CD4-positive, alpha-beta T cell treated with Interleukin-2 at 100 ng/mL for 4 hours (primary cell): Measurements from ENCODE around the gene HSD11B1.
A peak's percentile ranks its signal among the peaks of the same experiment; 100 is the strongest.

Experiments used
- DNase-seq: peaks from one replicate; pipeline ENCODE4 v3.0.0-alpha.2; 2020; ENCODE audit warnings: low spot score

HSD11B1 gene

DNA sequence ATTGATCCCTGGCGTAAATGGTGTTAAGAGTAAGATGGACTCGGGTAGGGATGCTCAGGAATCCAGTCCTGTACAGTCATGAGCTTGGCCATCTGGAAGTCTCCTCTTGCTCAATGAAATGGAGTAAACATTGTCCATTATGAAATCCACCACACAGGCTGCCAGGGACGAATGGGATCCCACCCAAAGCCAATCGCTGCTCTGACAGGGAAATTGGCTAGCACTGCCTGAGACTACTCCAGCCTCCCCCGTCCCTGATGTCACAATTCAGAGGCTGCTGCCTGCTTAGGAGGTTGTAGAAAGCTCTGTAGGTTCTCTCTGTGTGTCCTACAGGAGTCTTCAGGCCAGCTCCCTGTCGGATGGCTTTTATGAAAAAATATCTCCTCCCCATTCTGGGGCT lies at the start of gene HSD11B1:
Gene HSD11B1, plus strand, starts transcription at position 263 of the 400 bp plus-strand sequence. Its CDS starts 97 bp downstream, at position 360.
- no peak for DNase-seq

DNA sequence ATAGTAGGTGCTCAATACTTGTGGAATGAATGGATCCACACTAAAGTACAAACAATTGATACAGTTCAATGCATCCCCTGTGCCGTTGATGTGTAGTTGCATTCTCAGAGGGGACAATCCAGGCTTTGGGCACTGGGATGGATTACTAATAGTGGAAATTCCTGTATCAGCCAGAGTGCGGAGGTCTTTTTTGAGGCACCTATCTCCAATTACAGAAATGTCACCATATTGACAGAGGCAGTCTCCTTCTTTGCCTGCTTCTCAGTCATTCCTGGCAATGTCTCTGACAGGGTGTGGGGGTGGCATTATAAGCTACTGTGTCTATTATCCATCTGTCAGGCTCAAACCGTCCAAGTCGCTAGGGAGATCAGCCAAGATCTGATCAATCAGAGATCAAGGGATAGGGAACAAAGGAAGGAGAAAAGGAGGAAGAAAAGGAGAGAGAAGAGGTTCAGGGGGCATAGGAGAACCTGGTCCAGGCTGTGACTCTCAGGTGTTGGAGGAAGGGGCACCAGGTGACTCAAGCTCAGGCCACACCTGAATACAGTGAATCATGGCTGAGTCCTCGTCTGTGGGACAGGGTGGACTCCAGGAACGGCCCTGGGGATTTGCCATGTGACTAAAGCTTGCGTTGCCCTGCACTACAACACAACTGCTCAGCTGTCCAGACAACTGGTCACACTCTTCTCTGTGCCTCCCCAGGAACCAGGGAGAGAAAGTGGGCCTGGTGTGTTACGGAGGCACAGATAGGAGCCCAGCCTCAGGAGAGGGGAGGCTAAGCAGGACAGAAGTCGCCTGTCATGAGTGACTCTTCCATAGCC lies 49.0 kb upstream of the HSD11B1 start:
- no peak for DNase-seq

DNA sequence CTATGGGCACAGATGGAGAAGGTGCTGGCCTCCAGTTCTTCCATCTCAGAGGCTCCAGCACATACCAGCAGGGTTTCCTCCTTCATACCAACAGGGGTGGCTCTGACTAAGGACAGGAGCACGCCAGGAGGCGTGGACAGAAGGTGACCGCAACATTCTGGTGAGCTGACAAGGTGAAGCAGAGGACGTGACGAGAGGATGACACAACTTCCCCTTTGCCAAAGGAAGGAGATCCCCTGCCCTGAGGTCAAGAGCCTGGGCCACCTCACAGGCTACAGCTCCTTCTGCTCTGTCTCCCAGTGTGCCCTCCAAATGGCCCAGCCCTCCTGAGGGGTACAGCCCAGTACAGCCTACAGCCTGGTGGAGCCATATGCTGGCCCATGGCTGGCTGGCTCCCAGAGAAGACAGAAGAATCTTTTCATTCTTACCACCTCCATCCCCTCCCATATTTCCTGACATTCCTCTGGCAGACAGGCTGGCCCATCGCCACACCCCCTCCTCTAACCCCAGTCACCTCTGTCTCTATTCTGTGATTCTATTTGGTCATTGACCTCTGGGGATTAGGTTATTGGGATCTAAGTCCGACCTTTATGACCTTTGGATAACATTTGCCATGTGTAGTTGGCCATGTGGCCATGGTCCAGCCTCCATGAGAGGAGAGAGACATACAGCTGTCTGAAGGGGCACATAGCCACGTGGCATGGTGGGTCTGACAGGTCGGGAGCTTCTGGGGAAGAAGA lies 47.3 kb upstream of the HSD11B1 start:
- DNase-seq, result no peak

DNA sequence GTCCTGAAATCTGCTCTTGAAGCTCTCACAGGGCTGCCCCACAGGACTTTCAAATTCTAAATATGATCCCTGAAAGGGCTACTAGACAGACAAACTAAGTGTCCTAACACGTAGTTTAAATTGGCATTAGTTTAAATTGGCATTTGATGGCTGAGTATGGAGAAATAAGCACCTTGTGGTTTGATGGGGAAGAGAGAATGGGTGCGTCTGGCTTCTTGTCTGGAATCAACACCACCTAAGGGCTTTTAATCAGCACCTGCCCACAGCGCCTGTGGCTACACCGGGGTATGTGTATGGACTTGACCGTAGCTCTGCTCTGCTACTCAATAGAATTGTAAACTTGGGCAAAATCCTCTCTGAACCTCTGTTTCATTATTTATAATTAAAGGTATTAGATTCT lies 46.7 kb upstream of the HSD11B1 start:
- no peak for DNase-seq

DNA sequence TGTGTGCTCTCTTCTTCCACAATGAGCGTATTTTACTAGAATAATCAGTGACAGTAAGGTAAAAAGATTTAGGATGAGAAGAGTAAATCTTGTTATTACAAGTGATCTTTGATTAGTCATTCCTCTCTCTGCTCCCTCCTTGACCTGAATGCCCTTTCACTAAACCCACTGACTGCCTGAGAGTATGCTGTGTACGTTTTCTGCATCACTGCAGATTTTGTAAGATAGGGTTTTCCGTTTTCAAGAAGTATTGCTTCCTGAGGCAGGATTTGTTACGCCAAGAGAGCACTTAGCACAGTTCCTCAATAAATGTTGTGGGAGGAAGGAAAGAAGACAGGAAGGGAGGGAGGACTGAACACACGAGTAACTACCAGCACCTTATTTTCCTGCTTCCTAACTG lies 44.7 kb upstream of the HSD11B1 start:
- DNase-seq, result peak; percentile 7

DNA sequence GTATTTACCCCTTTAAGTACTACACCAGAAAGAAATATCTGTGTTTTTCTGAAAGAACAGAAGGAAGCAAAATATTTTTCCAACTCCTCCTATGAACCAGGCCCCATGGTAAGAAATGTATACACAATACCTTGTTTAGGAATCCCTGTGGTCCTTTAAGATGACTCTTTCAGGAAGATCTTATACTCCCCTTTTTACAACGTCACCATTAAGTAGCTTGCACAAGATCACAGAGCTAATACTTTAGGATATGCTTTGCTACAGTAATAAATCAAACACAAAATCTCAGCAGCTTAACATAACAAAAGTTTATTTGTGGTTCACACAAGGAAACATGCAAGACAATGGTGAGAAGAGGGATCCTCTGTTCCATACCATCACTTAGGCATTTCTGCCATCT lies 43.6 kb upstream of the HSD11B1 start:
- DNase-seq, result no peak

DNA sequence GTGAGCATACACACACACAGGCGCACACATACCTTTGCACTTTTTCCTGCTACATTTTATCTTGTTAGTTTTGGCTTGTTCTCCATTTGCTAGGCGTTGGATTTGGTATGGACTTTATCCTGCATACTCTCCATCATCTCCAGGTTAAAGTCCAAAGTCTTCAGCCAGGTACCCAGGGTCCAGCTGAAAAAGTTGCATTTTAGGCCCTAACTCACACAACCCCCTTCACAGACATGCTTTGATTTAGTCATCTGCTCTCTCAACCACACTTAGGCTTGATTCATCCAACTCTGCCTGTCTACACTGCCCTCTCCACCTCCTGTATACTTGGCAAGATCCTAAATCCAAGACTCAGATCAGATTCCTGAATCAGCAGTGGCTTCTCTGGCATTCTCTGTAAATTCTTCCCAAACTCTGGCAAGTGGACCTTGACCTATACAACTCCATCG lies 41.7 kb upstream of the HSD11B1 start:
- no peak for DNase-seq

DNA sequence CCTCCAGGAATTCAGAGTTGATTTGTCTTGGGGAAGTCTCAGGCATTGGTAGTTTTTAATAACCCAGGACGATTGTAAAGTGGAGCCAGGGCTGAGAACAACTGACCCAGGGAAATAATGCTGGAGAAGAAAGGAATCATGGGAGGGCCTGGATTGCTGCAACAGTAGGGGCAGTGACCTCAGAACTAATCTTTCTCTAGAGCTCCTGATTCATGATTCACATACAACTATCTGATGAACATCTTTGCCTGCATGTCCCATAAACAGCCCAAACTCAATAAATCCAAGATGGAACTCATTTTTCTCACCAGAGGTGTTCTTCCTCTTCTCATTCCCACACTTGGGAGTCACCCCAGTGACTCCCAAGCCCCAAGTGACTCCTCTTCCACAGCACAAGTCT lies 37.5 kb upstream of the HSD11B1 start:
- DNase-seq, result no peak

DNA sequence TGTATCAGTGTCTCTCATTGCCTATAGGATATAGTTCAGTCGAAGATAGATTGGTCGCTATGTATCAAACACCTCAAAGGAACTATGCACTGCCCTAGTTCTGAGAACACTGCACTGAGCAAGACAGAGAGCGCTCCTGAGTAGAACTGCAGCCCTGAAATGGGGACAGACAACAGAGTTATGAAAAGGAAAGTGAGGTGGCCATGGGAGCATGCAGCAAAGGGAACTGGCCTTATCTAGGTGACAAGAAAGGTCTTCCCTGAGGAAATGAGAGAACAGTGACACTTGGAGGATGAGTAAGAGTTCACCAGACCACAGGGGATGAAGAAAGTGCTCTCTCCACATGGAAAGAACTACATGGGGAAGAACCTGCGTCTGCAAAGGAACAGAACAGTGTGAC lies 36.9 kb upstream of the HSD11B1 start:
- DNase-seq, result no peak

DNA sequence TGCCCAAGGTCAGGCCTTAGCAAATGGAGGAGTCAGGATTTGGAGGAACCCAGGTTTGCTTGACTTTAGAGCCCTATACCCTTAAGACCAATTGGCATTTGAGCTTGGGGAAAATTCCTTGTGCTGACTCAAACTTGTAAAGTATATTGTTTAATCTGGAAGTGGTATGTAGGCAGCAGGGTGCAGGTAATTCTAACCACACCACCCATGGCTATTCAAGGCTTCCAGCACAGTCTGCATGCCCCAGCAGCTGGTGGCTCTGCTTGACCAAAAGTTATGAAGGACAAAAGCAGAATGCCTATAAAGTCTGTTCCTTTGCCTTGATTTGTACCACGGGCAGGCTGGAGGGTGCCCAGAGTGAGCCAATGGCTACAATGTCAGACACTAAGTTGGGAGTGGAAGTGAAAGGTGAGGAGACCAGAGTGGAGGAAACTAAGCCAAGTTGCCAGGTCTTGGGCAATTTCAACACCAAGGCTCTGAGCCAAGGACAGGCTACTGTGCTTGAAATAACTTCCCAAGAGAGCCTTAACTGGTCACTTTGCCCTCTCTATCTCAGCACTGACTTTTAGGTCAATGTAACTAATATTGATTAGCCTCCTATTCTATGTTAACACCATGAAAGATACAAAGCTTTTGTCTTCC lies 34.1 kb upstream of the HSD11B1 start:
- no peak for DNase-seq

DNA sequence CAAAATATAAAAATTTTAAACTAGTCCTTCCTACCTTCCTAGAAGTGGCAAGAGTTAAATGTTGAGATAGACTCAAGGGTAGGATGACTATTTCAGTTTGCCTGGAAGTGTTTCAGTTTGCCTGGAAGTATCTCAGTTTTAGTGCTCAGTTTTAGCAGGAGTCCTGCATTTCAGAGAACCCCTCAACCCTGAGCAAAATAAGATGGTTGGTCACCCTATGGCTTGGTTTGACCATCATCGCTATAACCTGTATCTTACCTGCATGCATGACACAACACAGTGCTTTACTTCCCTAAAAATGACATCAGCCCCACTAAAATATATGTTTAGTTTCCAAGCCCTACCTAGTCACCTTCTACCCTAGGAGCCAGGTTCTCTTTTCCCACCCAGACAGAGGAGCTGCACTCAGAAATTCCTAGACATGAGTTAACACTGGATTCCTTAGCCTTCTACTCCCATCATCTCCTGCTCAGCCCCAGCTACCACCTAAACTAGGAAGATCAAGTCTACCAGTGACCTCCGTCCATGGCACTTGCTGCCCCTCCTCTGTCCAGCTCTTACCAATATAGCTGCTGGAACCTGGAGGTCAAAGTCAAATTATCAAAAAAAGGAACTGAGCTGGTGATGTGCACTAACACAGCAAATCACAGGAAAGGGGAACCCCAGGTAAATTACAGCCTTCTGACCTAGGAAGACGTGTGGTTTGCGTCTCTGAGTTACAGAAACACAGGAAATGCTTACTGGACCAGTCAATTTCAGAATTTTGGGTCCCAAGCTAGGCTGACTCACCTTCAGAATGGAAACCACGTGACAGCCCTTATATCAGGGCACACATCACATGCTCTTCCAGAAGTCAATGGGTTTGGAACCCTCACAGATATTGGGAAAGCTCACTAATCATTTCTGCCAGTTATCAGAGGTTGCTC lies 31.7 kb upstream of the HSD11B1 start:
- peak; percentile 51 for DNase-seq

DNA sequence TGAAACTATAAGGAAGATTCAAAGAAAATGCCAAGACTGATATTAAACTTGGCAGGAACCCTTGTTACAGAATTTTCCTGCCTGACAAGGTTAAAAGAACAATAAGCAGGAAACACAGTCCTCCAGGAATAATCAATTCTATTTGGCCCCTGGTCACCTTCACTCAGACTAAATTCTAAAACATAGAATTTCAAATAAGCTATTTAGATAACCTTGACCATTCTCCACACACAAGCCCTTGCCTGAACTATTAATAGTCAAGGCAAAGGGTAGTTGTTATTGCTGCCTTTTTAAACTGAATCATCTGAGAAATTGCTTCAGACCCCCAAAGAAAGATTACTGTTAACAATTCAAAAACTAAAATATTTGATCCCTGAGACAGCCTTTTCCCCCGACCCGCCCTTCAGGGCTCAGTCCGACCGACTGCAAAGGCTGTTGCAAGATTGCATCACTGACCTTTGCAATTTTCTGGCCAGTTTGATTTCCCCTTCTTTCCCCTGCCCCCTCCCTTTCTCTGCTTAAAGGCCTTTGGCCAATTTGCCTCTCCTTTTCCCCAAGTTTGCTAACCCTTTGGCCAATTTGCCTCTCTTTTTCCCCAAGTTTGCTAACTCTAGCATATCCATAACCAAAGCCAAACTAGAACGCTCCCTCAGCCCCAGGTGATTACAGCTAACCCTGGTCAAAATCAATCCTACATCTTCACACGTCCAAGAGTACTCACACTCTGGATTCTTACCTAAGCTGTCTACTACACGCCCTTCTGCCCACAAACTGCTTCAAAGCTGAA lies 30.8 kb upstream of the HSD11B1 start:
- no peak for DNase-seq

DNA sequence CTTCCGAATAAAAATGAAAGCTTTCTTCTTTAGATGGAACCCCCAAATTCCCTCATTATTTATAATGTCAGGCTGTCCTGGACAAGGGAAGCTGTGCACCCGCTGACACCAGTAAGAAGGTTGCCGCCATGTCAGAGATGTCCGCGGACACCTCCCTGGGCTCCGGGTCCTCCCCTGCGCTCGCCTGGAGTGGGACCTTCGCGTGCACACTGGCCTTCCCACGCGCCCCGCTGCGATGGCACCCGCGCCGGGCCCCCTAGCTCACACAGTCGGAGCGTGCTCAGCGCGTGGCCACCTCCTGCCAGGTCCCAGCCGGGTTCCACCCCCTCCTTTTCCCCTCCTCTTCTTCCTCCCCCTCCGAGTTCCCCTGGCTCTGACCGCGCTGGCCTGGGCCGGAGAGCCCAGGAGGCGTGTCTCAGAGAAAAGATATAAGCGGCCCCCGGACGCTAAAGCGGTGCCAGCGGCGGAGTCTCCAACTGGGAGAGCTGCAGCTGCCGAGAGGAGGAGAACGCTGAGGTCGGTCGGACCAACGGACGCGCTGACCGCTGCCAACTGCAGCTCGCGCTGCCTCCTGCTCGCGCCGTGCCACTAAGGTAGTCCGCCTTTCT lies 29.6 kb upstream of the HSD11B1 start, which contains the start of gene G0S2:
Gene G0S2, plus strand, starts transcription at position 456 of the 608 bp plus-strand sequence. CDS start 273 bp downstream, outside the sequence.
- DNase-seq, result peak; percentile 5

DNA sequence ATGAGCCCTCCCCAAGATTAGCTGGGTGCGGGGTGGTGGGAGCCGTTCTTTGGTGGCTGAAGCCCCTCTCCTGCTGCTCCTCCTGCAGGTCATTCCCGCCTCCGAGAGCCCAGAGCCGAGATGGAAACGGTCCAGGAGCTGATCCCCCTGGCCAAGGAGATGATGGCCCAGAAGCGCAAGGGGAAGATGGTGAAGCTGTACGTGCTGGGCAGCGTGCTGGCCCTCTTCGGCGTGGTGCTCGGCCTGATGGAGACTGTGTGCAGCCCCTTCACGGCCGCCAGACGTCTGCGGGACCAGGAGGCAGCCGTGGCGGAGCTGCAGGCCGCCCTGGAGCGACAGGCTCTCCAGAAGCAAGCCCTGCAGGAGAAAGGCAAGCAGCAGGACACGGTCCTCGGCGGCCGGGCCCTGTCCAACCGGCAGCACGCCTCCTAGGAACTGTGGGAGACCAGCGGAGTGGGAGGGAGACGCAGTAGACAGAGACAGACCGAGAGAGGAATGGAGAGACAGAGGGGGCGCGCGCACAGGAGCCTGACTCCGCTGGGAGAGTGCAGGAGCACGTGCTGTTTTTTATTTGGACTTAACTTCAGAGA lies 29.0 kb upstream of the HSD11B1 start:
- DNase-seq, result no peak

DNA sequence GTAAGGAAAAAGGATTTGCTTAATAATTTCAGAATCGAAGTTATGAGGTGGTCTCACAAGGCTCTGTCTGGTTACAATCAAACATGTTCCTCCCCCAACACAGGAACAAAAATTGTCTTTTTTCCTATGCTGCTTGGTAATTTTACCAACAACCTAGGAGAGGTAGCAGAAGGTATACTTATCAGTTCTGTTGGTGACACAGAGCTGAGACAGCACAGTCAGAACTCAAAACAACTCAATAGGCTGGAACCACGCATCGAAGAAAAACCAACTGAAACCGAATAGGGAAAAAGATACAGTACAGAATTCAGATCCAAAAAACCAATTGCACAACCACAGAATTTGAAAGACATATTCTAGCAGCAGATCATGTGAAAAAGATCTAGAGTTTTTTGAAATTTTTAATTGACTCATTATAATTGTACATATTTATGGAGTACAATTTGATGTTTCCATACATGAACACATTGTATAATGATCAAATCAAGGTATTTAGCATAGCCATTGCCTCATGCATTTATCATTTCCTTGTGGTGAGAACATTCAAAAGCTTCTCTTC lies 25.6 kb upstream of the HSD11B1 start:
- no peak for DNase-seq

DNA sequence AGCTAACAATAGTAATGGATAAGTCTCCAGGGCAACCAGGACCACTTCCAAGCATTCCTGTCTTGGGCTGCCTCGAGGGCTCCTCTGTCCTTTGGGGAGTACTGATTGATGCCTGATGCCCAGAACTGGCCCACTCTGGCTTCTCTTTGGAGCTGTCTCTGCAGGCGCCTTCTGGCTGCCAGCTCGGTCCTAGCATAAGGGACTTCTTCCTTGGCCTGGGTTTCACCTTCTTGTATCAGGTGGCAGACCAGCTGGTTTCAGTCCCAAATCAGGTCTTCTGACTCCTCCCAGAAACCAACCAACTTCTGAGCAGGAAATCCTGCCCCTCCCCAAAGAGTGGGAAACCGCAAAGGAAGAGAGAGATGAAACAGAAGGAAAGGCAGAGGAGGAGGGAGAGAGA lies 18.8 kb upstream of the HSD11B1 start:
- peak; percentile 38 for DNase-seq

DNA sequence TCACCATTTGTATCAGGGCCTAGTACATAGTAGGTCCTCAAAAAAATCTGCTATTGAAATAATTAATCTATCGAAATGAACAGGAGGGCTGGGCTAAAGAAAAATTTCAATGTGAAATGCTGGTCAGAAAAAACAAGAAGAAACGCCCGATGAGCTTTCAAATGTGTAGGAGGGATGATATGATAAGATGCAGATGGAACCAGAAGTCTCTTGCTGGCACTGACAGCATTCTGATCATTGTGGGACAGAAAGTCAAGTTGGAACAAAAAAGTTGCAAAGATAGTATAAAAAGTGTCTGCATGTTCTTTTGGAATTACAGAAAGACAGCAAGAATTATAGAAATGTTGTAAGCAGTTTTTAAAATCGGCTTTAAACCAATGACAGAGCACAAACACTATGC lies 18.3 kb upstream of the HSD11B1 start:
- DNase-seq, result no peak

DNA sequence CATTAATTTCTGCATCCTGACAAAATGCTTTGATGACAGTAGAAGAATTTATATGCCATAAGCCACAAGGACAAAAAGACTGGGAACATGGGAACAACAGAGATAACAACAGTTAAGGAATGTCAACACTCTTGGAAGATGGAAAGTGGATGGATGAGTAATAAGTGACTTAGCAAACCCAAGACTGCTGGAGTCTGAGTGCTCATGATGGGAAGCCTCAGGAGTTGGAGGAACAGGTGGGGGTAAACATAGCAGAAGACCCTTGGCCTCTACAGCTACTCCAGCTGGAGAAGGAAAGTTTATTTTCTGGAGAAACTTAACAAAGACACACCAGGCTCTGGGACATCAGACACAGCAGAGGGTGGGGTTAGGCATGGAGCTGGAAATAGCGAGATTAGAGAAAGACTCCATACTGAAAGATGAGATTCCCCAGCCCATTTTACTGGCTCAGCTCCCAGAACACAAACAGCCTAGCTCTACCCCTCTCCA lies 15.9 kb upstream of the HSD11B1 start:
- DNase-seq, result no peak

DNA sequence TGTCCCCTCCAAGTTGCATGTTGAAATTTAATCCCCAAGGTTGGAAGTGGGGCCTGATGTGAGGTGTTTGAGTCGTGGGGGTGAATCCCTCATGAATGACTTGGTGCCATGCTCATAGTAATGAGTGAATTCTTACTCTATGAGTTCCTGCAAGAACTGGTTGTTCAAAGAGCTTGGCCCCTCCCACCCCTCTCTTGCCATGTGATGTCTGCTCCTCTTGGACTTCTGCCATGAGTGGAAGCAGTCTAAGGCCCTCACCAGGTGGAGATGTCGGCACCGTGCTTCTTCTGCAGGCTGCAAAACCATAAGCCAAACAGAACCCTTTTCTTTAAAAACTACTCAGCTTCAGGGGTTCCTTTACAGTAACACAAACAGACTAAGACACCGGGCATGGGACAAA lies 15.2 kb upstream of the HSD11B1 start:
- no peak for DNase-seq

DNA sequence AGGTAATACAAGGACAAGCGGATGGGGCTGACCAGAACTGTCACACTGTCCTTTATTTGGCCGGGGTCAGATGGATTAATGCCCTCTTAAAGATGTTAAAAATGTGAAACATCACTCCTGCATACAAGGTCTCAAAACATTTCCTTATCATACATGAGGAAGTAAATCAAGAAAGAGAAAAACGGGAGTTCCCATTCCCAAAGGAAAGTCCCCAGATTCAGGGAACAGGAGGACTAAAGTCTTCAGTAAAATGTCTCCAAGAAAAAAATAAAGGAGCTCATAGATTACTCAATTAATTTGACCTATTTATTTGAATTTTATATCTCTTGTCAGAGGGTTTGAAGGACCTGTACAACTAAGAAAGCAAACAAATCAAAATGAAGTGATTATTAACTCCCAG lies 13.4 kb upstream of the HSD11B1 start:
- DNase-seq, result no peak
